ENCODE data around the gene ZNF276. TPM values are rescaled to one million over a fixed set of nuclear protein-coding genes. Genes with fewer than 3 reads are reported as not detected.

The ZNF276 gene
- total and polyA plus RNA-seq, 2 of the 8 experiments (the other 6 are each of a cell fraction or from before 2014, with no cell fraction given), result 6.4 to 9.3 TPM

- no peak overlapping the region for H4K91ac ChIP-seq (replicated peaks; ENCODE audit: insufficient read length, low read length)
- H3K4me3 ChIP-seq (ENCODE audit: extremely low read depth in 1 of 4, insufficient read depth in 2 of 4, low read depth in 3 of 4, low read length in 4 of 4), result no peak overlapping the region
- H3K79me2 ChIP-seq (ENCODE audit: control insufficient read depth in 1 of 2, insufficient read depth in 2 of 2, low read length in 2 of 2), result no peaks in the 10 kb centered on the region
- H2BK20ac ChIP-seq (ENCODE audit: low read length), result no peak overlapping the region
- no peak overlapping the region for H3K4me2 ChIP-seq (ENCODE audit: insufficient read depth in 1 of 2, low read depth in 2 of 2, low read length in 2 of 2)
- H3K18ac ChIP-seq (ENCODE audit: extremely low read depth, low read length), result no peak overlapping the region
- H3K79me1 ChIP-seq (ENCODE audit: low read depth, low read length), result peaks cover 2% of the 10 kb centered on the region; the same call in 1 of the 2 replicates
- H3K36me3 ChIP-seq (ENCODE audit: control insufficient read depth in 2 of 4, insufficient read depth in 4 of 4, low read length in 3 of 4), result peaks cover 29 to 72% (median 58%) of the 10 kb centered on the region in 4 experiments
- DNase-seq (ENCODE audit: low read depth in 1 of 2, low spot score in 2 of 2) (no peak), FAIRE-seq (no peak)
- no peaks in the 10 kb centered on the region for H3K9me3 ChIP-seq (ENCODE audit: insufficient read depth in 2 of 2, low read depth in 1 of 2, low read length in 1 of 2)
- no peak overlapping the region for H2BK12ac ChIP-seq (ENCODE audit: low read depth, low read length)
- no peak overlapping the region for H3K9ac ChIP-seq (replicated peaks in 1 of 4; ENCODE audit: extremely low read depth in 1 of 4, low read depth in 3 of 4, low read length in 3 of 4)
- CTCF ChIA-PET (ENCODE audit: partially characterized antibody), result interaction anchor here (0.8 to 3.0 kb wide), 7 partner anchors 9 to 55 kb away, joined by 3 to 14 read pairs (median 3); no protein-coding TSS in a partner anchor
- H4K8ac ChIP-seq (ENCODE audit: extremely low read depth, insufficient read depth, low read length), result no peak overlapping the region
- peaks cover 0 to 9% of the 10 kb centered on the region in 2 experiments for H4K20me1 ChIP-seq (replicated peaks in 1 of 2; ENCODE audit: control insufficient read depth in 1 of 2, insufficient read depth in 2 of 2, low read length in 2 of 2)
- no peak overlapping the region for H2BK5ac ChIP-seq (ENCODE audit: low read depth, low read length)
- no peak overlapping the region for H2BK15ac ChIP-seq (ENCODE audit: low read length)
- no peak overlapping the region for H2AFZ ChIP-seq (ENCODE audit: low read length)
- 86% methylated on average over 12 of the region's 17 CpGs; no CpG with 5 or more reads in 1 of the 2 experiments for WGBS, 2 experiments (ENCODE audit: extremely low coverage in 1 of 2, insufficient coverage in 1 of 2, insufficient read length in 1 of 2, insufficient replicate concordance in 2 of 2, low coverage in 1 of 2, low lambda C conversion rate in 2 of 2, missing lambda C conversion rate in 1 of 2)
- H3K27ac ChIP-seq (ENCODE audit: low read depth, low read length), result no peak overlapping the region
- H2AK5ac ChIP-seq (ENCODE audit: low read depth, low read length), result no peak overlapping the region
- no peak overlapping the region for H2BK120ac ChIP-seq (replicated peaks; ENCODE audit: low read depth, low read length)
- no peak overlapping the region for H3K4ac ChIP-seq (replicated peaks; ENCODE audit: insufficient read length, low read depth, low read length)
- H3K14ac ChIP-seq (ENCODE audit: insufficient read length), result no peak overlapping the region
- POLR2A ChIA-PET (ENCODE audit: partially characterized antibody), result interaction anchor here (1.7 kb wide), 1 partner anchor 20 kb away, joined by 10 read pairs; no protein-coding TSS in a partner anchor
- no peaks in the 10 kb centered on the region for H3K27me3 ChIP-seq (replicated peaks in 1 of 4; ENCODE audit: control insufficient read depth in 3 of 4, extremely low read depth in 1 of 4, insufficient read depth in 3 of 4, low read length in 3 of 4)
- no peak overlapping the region for H3K56ac ChIP-seq (replicated peaks; ENCODE audit: insufficient read length, low read depth, low read length)
- H3K4me1 ChIP-seq (replicated peaks in 1 of 4; ENCODE audit: control insufficient read depth in 3 of 4, insufficient read depth in 4 of 4, low read length in 3 of 4), result no peaks in the 10 kb centered on the region
- H4K5ac ChIP-seq (ENCODE audit: insufficient read length, low read depth, low read length), result no peak overlapping the region
- no peaks in the 10 kb centered on the region for H3K23me2 ChIP-seq (ENCODE audit: low read depth, low read length)
- H3K23ac ChIP-seq (ENCODE audit: insufficient read length), result no peak overlapping the region
- TF ChIP-seq CTBP2 (IDR thresholded peaks at IDR 0.05; ENCODE audit: borderline replicate concordance, insufficient read depth, insufficient read length, low read length), result no peak
- no peak for TF ChIP-seq NRF1 (IDR thresholded peaks at IDR 0.05; ENCODE audit: low read depth, low read length)
- no peak for TF ChIP-seq JUN (IDR thresholded peaks at IDR 0.05; ENCODE audit: low read depth, low read length)
- no peak for TF ChIP-seq BRCA1 (IDR thresholded peaks at IDR 0.05; ENCODE audit: low read depth, low read length)
- TF ChIP-seq TAF1 (IDR thresholded peaks at IDR 0.05; ENCODE audit: low read depth, low read length), result no peak
- TF ChIP-seq, protein P1, sequence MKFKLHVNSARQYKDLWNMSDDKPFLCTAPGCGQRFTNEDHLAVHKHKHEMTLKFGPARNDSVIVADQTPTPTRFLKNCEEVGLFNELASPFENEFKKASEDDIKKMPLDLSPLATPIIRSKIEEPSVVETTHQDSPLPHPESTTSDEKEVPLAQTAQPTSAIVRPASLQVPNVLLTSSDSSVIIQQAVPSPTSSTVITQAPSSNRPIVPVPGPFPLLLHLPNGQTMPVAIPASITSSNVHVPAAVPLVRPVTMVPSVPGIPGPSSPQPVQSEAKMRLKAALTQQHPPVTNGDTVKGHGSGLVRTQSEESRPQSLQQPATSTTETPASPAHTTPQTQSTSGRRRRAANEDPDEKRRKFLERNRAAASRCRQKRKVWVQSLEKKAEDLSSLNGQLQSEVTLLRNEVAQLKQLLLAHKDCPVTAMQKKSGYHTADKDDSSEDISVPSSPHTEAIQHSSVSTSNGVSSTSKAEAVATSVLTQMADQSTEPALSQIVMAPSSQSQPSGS (IDR thresholded peaks at IDR 0.05; ENCODE audit: low read length), result no peak
- no peak for TF ChIP-seq KDM5A (IDR thresholded peaks at IDR 0.05; ENCODE audit: low read length)
- TF ChIP-seq SP4 (IDR thresholded peaks at IDR 0.05; ENCODE audit: low read length), result no peak
- TF ChIP-seq SIN3A (conservative IDR thresholded peaks at IDR 0.05 in 1 of 2, IDR thresholded peaks at IDR 0.05 in 1 of 2; ENCODE audit: low read depth in 1 of 2, low read length in 2 of 2), result no peak
- no peak for TF ChIP-seq EGR1 (IDR thresholded peaks at IDR 0.05; ENCODE audit: borderline replicate concordance, low read depth, low read length)
Observed at GRCh38 chr16:89761304-89761922, 40.1 kb downstream of the ZNF276 start.

Data from H1 (cell line).